Endothelial cell of umbilical vein (primary cell): Measurements from ENCODE around the gene KAT8. TPM values are rescaled to one million over a fixed set of nuclear protein-coding genes. Genes with fewer than 3 reads are reported as not detected.

ENCODE experiments used
- BruUV-seq: library from RNA; stranded (reverse); fragments of 400-500 nt; replicated peaks from 2 replicates; lab custom pipeline; 2021; lab: Mats Ljungman, UMichigan
- CTCF ChIA-PET: fragments of 300-600, 350-600 bp; sonication (Branson Sonifier 250); formaldehyde crosslinking; loops from one replicate; lab custom pipeline; 2021; ENCODE audit warnings: antibody characterized with exemption, inconsistent platforms; lab: Charles Lee
- POLR2A ChIA-PET: fragments of 300-600, 350-600 bp; sonication (Branson Sonifier 250); formaldehyde crosslinking; loops from one replicate; lab custom pipeline; 2021; ENCODE audit warnings: antibody characterized with exemption, inconsistent platforms; lab: Charles Lee
- DNase-seq: peaks from one replicate; pipeline ENCODE4 v3.0.0-alpha.2; 2011; ENCODE audit warnings: low read depth, low spot score
- FAIRE-seq: peaks from 2 replicates; lab custom pipeline; 2011; peaks lifted over from hg19 to GRCh38; lab: Jason Lieb, UNC
- H2AFZ ChIP-seq: 2 replicates; pipeline ENCODE4 v1.6.0; 2012; ENCODE audit warnings: low read depth, low read length, control low read depth, inconsistent platforms
- H3K27ac ChIP-seq: 2 replicates; pipeline ENCODE4 v1.5.1; 2011; ENCODE audit warnings: low read depth, mild to moderate bottlenecking, control low read depth, low read length, moderate library complexity; ENCODE audit not compliant: insufficient read depth
- H3K27me3 ChIP-seq, 2 experiments: 2 replicates each; pipeline versions ENCODE4 v1.6.0 to v1.6.1; 2011; ENCODE audit warnings: low read length in 2 of 2, mixed read lengths in 1 of 2; ENCODE audit not compliant: control insufficient read depth in 2 of 2, insufficient read depth in 2 of 2
- H3K36me3 ChIP-seq, 2 experiments: 2 replicates in 1 of 2; 3 replicates in 1 of 2; pipeline ENCODE4 v1.5.1; 2011; ENCODE audit warnings: low read length in 2 of 2, mild to moderate bottlenecking in 1 of 2, moderate library complexity in 1 of 2; ENCODE audit not compliant: control insufficient read depth in 2 of 2, insufficient read depth in 2 of 2; ENCODE audit errors: extremely low read depth in 1 of 2
- H3K4me1 ChIP-seq: 3 replicates; pipeline ENCODE4 v1.5.1; 2011; ENCODE audit warnings: mild to moderate bottlenecking, low read length; ENCODE audit not compliant: control insufficient read depth, insufficient read depth; ENCODE audit errors: extremely low read depth
- H3K4me2 ChIP-seq: 2 replicates; pipeline ENCODE4 v1.6.1; 2011; ENCODE audit warnings: low read length, control low read depth, mixed read lengths; ENCODE audit not compliant: insufficient read depth
- H3K4me3 ChIP-seq, 3 experiments: fragments of 200-600 bp in 1 of 3; sonication (generic), shearing (Covaris generic) in 1 of 3; replicated peaks in 1 of 3; 2 replicates each; pipeline ENCODE4 v1.5.1; 2011 to 2016; ENCODE audit warnings: control low read depth in 3 of 3, low read length in 3 of 3, mild to moderate bottlenecking in 2 of 3, inconsistent platforms in 1 of 3, low read depth in 1 of 3, moderate library complexity in 1 of 3; ENCODE audit not compliant: insufficient read depth in 1 of 3
- H3K79me2 ChIP-seq: 2 replicates; pipeline ENCODE4 v1.6.0; 2012; ENCODE audit warnings: low read length, inconsistent platforms; ENCODE audit not compliant: control insufficient read depth, insufficient read depth
- H3K9ac ChIP-seq: replicated peaks from 2 replicates; pipeline ENCODE3; 2011; ENCODE audit warnings: low read length, control low read depth; ENCODE audit not compliant: insufficient read depth; ENCODE audit errors: extremely low read depth
- H3K9me1 ChIP-seq: replicated peaks from 3 replicates; pipeline ENCODE4 v1.6.0; 2011; ENCODE audit warnings: mild to moderate bottlenecking, low read length; ENCODE audit not compliant: control insufficient read depth, insufficient read depth; ENCODE audit errors: extremely low read depth
- H3K9me3 ChIP-seq: replicated peaks from 2 replicates; pipeline ENCODE4 v1.5.1; 2012; ENCODE audit warnings: low read length, inconsistent platforms; ENCODE audit not compliant: control insufficient read depth, insufficient read depth
- H4K20me1 ChIP-seq: replicated peaks from 2 replicates; pipeline ENCODE3; 2011; ENCODE audit warnings: mild to moderate bottlenecking, low read length; ENCODE audit not compliant: control insufficient read depth, insufficient read depth; ENCODE audit errors: extremely low read depth
- EZH2 ChIP-seq: IDR thresholded peaks from 2 replicates; pipeline ENCODE4 v1.6.1; 2012; ENCODE audit warnings: borderline replicate concordance, low read depth, mild to moderate bottlenecking, moderate library complexity, low read length, inconsistent platforms; ENCODE audit not compliant: severe bottlenecking
- FOS ChIP-seq: IDR thresholded peaks from 2 replicates; pipeline ENCODE4 v1.6.1; 2011; ENCODE audit warnings: mild to moderate bottlenecking, low read length, moderate library complexity, borderline replicate concordance; ENCODE audit not compliant: insufficient read depth
- GATA2 ChIP-seq: IDR thresholded peaks from 2 replicates; pipeline ENCODE4 v1.7.0; 2011; ENCODE audit warnings: low read depth, mild to moderate bottlenecking, moderate library complexity, mixed read lengths, low read length; ENCODE audit not compliant: insufficient read length, insufficient read depth
- JUN ChIP-seq: IDR thresholded peaks from 2 replicates; pipeline ENCODE4 v1.6.1; 2011; ENCODE audit warnings: borderline replicate concordance, low read depth; ENCODE audit not compliant: insufficient read length, insufficient read depth
- MYC ChIP-seq: IDR thresholded peaks from one replicate; pipeline ENCODE4 v1.6.1; 2011; ENCODE audit warnings: mild to moderate bottlenecking, low read depth, low read length
- POLR2A ChIP-seq: IDR thresholded peaks from 2 replicates; pipeline ENCODE4 v1.6.1; 2012; ENCODE audit warnings: low read depth, mild to moderate bottlenecking, control low read depth, low read length
- POLR2AphosphoS5 ChIP-seq: IDR thresholded peaks from 2 replicates; pipeline ENCODE4 v1.6.1; 2012; ENCODE audit warnings: low read depth, mild to moderate bottlenecking, control low read depth, low read length, moderate library complexity; ENCODE audit not compliant: insufficient read depth
- dilution Hi-C: fragments of 300-500 bp; cut with MboI; formaldehyde crosslinking; loops from one replicate; pipeline ENCODE4 v1.15.0; 2019; ENCODE audit warnings: low sequenced_read_pairs; ENCODE audit not compliant: extremely low pct_ligation_motif_present
- intact Hi-C: fragments of 100-400 bp; cut with micrococcal nuclease; formaldehyde crosslinking; loops from one replicate; pipeline ENCODE4 v1.10.0; 2022
- polyA plus RNA-seq, 4 experiments: library from polyadenylated mRNA; depleted of rRNA in 3 of 4; stranded (reverse) in 3 of 4; unstranded in 1 of 4; fragments of >200 nt; gene quantifications; 2 replicates each; pipeline versions ENCODE4 v1.2.1 to v1.2.3, GENCODE V29; 2011 to 2012; ENCODE audit warnings: missing spikeins in 1 of 4
- total RNA-seq: library from RNA; stranded (reverse); gene quantifications from 2 replicates; pipeline ENCODE4 v1.2.3, GENCODE V29; 2021
- TF ChIP-seq, protein P1 (sequence below), 2 donors: IDR thresholded peaks; 1 replicate in 1 of 2; 2 replicates in 1 of 2; pipeline ENCODE4 v1.5.1; 2011; ENCODE audit warnings: low read length in 2 of 2, mild to moderate bottlenecking in 2 of 2, moderate library complexity in 2 of 2, control low read depth in 1 of 2, inconsistent platforms in 1 of 2, low read depth in 1 of 2; ENCODE audit not compliant: insufficient read depth in 1 of 2; ENCODE audit errors: extremely low read depth in 1 of 2
- TF ChIP-seq, protein P2 (sequence below): IDR thresholded peaks from 2 replicates; pipeline ENCODE4 v1.6.1; 2011; ENCODE audit not compliant: insufficient read depth, insufficient read length

The KAT8 gene
- total and polyA plus RNA-seq, 2 donors (not counting 3 experiments of a cell fraction or from before 2014, with no cell fraction given) = 30.7 to 42.8 TPM

DNA sequence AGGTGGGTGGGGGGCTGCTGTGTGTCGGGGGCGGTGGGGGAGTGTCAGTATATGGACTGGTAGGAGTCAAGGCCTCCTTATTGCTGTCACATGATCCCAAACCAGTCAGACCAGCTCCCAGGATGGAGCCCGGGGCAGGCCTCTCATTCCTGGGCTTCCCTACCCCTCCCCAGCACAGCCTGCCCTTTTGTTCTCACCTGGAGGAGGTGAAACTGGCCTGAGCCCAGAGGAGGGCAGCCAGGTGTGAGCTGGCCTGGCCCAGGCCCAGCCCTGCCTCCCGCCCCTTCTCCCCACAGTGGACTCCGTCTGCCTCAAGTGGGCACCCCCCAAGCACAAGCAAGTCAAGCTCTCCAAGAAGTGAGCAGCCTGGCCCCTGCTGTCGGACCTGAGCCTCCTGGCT lies 13.4 kb downstream of the KAT8 start:
- peaks cover 0 to 11% of the 10 kb centered on the region in 2 experiments for H3K36me3 ChIP-seq
- H3K4me2 ChIP-seq = no peak overlapping the region
- FAIRE-seq = no peak
- CTCF ChIA-PET = interaction anchor here (1.4 to 2.4 kb wide), 3 partner anchors 11 to 13 kb away, joined by 5 to 13 read pairs (median 8); no protein-coding TSS in a partner anchor
- dilution Hi-C loops (no loop called here), intact Hi-C loops (no loop called here)
- no peaks in the 10 kb centered on the region for H3K9me3 ChIP-seq
- no peaks in the 10 kb centered on the region for H4K20me1 ChIP-seq
- no peaks in the 10 kb centered on the region for H3K9me1 ChIP-seq
- no peaks in the 10 kb centered on the region for H3K79me2 ChIP-seq
- H3K27ac ChIP-seq = no peak overlapping the region
- H3K27me3 ChIP-seq = no peaks in the 10 kb centered on the region
- no peaks in the 10 kb centered on the region for H3K4me1 ChIP-seq
- H3K9ac ChIP-seq = no peak overlapping the region
- no peak overlapping the region for H2AFZ ChIP-seq
- POLR2A ChIA-PET = no interaction called here
- no peak for TF ChIP-seq JUN
- no TSS peak for BruUV-seq
- H3K4me3 ChIP-seq = no peak overlapping the region
- no peak for DNase-seq

DNA sequence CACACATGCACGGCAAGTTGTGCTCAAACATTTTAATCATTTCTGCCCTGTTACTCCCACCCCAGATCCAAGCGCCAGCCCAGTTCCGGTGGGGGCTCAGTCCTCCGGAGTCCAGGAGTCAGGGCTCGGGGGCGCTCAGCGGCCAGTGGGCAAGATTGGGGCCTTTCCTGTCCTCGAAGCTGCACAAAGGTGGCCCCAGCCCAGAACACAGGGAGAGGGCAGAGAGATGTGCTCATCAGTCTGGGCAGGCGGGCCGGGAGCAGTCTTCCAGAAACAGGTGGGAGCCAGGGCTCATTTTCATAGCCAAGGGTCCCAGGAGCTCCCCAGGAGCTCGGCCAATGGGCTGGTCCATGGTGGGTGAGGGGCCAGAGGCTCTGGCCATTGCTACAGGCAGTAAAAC lies 14.0 kb downstream of the KAT8 start:
- dilution Hi-C loops = no loop called here
- no peaks in the 10 kb centered on the region for H3K9me1 ChIP-seq
- H3K27ac ChIP-seq = no peak overlapping the region
- H3K9ac ChIP-seq = no peak overlapping the region
- no peaks in the 10 kb centered on the region for H3K27me3 ChIP-seq
- no peaks in the 10 kb centered on the region for H4K20me1 ChIP-seq
- DNase-seq (no peak), FAIRE-seq (no peak)
- peaks cover 0 to 11% of the 10 kb centered on the region in 2 experiments for H3K36me3 ChIP-seq
- H3K9me3 ChIP-seq = no peaks in the 10 kb centered on the region
- no peak overlapping the region for H3K4me3 ChIP-seq
- POLR2A ChIA-PET = no interaction called here
- TF ChIP-seq EZH2 = no peak
- TF ChIP-seq POLR2AphosphoS5 = no peak
- TF ChIP-seq MYC = no peak
- TF ChIP-seq, protein P1, sequence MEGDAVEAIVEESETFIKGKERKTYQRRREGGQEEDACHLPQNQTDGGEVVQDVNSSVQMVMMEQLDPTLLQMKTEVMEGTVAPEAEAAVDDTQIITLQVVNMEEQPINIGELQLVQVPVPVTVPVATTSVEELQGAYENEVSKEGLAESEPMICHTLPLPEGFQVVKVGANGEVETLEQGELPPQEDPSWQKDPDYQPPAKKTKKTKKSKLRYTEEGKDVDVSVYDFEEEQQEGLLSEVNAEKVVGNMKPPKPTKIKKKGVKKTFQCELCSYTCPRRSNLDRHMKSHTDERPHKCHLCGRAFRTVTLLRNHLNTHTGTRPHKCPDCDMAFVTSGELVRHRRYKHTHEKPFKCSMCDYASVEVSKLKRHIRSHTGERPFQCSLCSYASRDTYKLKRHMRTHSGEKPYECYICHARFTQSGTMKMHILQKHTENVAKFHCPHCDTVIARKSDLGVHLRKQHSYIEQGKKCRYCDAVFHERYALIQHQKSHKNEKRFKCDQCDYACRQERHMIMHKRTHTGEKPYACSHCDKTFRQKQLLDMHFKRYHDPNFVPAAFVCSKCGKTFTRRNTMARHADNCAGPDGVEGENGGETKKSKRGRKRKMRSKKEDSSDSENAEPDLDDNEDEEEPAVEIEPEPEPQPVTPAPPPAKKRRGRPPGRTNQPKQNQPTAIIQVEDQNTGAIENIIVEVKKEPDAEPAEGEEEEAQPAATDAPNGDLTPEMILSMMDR (IDR thresholded peaks at IDR 0.05; ENCODE audit: extremely low read depth in 1 of 2, insufficient read depth in 1 of 2, low read depth in 1 of 2, low read length in 2 of 2) = no peak
- no peak for TF ChIP-seq FOS
- no peak for TF ChIP-seq GATA2
- TF ChIP-seq, protein P2, sequence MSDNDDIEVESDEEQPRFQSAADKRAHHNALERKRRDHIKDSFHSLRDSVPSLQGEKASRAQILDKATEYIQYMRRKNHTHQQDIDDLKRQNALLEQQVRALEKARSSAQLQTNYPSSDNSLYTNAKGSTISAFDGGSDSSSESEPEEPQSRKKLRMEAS = no peak
- no peak for TF ChIP-seq JUN
- no peak for TF ChIP-seq POLR2A
- no TSS peak for BruUV-seq
- H3K4me1 ChIP-seq = no peaks in the 10 kb centered on the region
- H3K4me2 ChIP-seq = no peak overlapping the region
- CTCF ChIA-PET = interaction anchor here (1.4 to 2.4 kb wide), 2 partner anchors 11 to 13 kb away, joined by 5 to 8 read pairs; no protein-coding TSS in a partner anchor
- intact Hi-C loops = no loop called here
- H2AFZ ChIP-seq = no peak overlapping the region
- H3K79me2 ChIP-seq = no peaks in the 10 kb centered on the region
